A673 (cell line): ENCODE results near the gene GNPDA2.

ENCODE experiments used
- CTCF ChIP-seq: fragments of 300-800, 200-600 bp; sonication (generic); conservative IDR thresholded peaks from 2 replicates; pipeline ENCODE4 v1.5.1; 2017; ENCODE audit warnings: low read depth, mild to moderate bottlenecking, antibody characterized with exemption, low read length, moderate library complexity, mixed read lengths
- EZH2 ChIP-seq: fragments of 200-600 bp; sonication (generic); IDR thresholded peaks from 2 replicates; pipeline ENCODE4 v1.6.1; 2017; ENCODE audit warnings: borderline replicate concordance, low read depth, mild to moderate bottlenecking, mixed read lengths, antibody characterized with exemption, low read length; ENCODE audit not compliant: poor library complexity, severe bottlenecking

GRCh38 chr4:44652002-44652401, 74.4 kb downstream of the GNPDA2 start:
- TF ChIP-seq CTCF (no peak), EZH2 (no peak)
